Activated T-cell treated with anti-CD3 and anti-CD28 coated beads, Interleukin-2, amount 50 U/mL, for 4 hours (primary cell): ENCODE measurements around the gene PRKAG2. TPM values are rescaled to one million over a fixed set of nuclear protein-coding genes. Genes with fewer than 3 reads are reported as not detected.

ENCODE experiments used
- ATAC-seq, 2 donors: fragments of 200-7000 bp; cut with Tn5 transposase; one replicate each; pipeline ENCODE4 v1.10.0; 2021
- DNase-seq: peaks from one replicate; pipeline ENCODE4 v3.0.0-alpha.2; 2020
- H3K27me3 Mint-ChIP-seq: one replicate; pipeline ENCODE4 v1.8.0; 2021; ENCODE audit warnings: low read depth, mixed read lengths
- H3K36me3 Mint-ChIP-seq: one replicate; pipeline ENCODE4 v1.8.0; 2022; ENCODE audit warnings: mixed read lengths; ENCODE audit not compliant: insufficient read depth
- H3K4me1 Mint-ChIP-seq: one replicate; pipeline ENCODE4 v1.8.0; 2021; ENCODE audit warnings: low read depth, mixed read lengths
- H3K4me3 Mint-ChIP-seq: one replicate; pipeline ENCODE4 v1.8.0; 2021; ENCODE audit warnings: mild to moderate bottlenecking, moderate library complexity, mixed read lengths
- H3K9me3 Mint-ChIP-seq: one replicate; pipeline ENCODE4 v1.8.0; 2021; ENCODE audit warnings: mixed read lengths
- total RNA-seq, 3 donors: library from RNA; stranded (reverse); gene quantifications; one replicate each; pipeline ENCODE4 v1.2.1, GENCODE V29; 2021

Gene PRKAG2
- total RNA-seq, 3 donors from 2014 or later = 28.6 to 31.5 (median 29.3) TPM

- Mint-ChIP-seq H3K4me1 (peaks cover 16% of the 10 kb centered on the region), H3K9me3 (no peaks in the 10 kb centered on the region), H3K27me3 (no peaks in the 10 kb centered on the region), H3K4me3 (no peak overlapping the region), H3K36me3 (peaks cover 36% of the 10 kb centered on the region)
- DNase-seq (no peak), ATAC-seq (peak in 1 of 2 donors; percentile 34)
Measured at GRCh38 chr7:151559557-151560183, 317.2 kb downstream of the PRKAG2 start.

DNA sequence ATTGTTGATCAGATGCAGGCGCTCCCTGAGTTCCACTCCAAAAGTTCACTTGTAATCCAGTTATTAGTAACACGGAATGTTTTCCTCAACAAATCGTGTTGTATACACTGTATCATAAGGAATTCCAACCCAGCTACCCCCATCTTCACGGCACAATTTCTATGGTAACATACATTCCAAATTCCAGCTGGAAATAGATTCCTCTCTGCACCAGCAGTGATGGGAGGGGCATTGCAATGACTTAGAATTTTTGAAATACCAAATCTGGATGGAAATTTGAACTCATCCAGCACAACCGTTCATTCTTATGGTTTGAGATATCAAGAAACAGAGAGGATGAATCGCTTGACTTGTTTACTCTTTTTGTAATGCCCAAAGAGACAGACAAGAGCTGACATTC is 318.3 kb downstream of the PRKAG2 start:
- no peaks in the 10 kb centered on the region for H3K27me3 Mint-ChIP-seq
- no peak overlapping the region for H3K4me3 Mint-ChIP-seq
- peaks cover 16% of the 10 kb centered on the region for H3K4me1 Mint-ChIP-seq
- no peak for DNase-seq
- no peaks in the 10 kb centered on the region for H3K9me3 Mint-ChIP-seq
- no peak for ATAC-seq
- peaks cover 36% of the 10 kb centered on the region for H3K36me3 Mint-ChIP-seq

DNA sequence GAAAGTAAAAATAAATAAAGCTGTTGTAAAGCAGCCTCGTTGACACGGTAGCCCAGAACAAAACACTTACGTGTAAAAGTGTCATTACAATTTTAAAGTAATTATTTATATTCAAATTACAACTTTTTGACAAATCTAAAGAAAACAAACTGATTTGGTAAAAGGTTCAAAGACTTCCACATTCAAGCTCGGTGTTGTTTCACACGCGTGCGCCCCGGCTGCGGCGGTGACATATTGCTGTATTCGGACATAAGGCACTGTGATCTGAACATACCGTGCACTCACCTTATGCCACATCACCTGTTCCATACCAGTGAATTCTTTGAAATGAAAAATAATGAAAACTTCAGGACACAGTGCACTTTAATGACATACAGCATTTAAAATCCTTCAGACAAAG is 320.3 kb downstream of the PRKAG2 start:
- Mint-ChIP-seq H3K4me1 (peaks cover 16% of the 10 kb centered on the region), H3K36me3 (peaks cover 30% of the 10 kb centered on the region), H3K9me3 (no peaks in the 10 kb centered on the region), H3K4me3 (no peak overlapping the region), H3K27me3 (no peaks in the 10 kb centered on the region)
- DNase-seq (no peak), ATAC-seq (no peak)

DNA sequence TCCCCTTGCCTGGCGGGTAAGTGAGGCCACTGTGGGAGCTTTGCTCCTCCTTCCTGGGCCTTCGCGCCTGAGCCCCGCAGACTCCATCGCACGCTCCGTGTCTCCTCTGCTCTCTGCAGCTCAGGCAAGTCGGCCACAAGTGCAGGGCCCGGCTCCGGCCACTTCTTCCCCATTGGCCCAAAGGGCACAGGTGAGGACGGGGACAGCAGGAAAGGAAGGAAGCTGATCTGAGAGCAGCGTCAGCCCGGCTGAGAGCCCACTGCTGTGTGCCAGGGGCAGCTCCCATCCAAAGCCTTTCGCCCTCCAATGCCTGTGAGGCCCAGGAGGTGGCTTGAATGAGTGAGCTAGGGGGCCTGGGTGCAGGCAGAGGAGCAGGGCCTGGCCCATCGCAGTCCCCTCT is 323.6 kb downstream of the PRKAG2 start:
- no peak for ATAC-seq
- H3K27me3 Mint-ChIP-seq = no peaks in the 10 kb centered on the region
- peaks cover 5% of the 10 kb centered on the region for H3K4me1 Mint-ChIP-seq
- no peak for DNase-seq
- peaks cover 7% of the 10 kb centered on the region for H3K36me3 Mint-ChIP-seq
- H3K9me3 Mint-ChIP-seq = no peaks in the 10 kb centered on the region
- H3K4me3 Mint-ChIP-seq = no peak overlapping the region

DNA sequence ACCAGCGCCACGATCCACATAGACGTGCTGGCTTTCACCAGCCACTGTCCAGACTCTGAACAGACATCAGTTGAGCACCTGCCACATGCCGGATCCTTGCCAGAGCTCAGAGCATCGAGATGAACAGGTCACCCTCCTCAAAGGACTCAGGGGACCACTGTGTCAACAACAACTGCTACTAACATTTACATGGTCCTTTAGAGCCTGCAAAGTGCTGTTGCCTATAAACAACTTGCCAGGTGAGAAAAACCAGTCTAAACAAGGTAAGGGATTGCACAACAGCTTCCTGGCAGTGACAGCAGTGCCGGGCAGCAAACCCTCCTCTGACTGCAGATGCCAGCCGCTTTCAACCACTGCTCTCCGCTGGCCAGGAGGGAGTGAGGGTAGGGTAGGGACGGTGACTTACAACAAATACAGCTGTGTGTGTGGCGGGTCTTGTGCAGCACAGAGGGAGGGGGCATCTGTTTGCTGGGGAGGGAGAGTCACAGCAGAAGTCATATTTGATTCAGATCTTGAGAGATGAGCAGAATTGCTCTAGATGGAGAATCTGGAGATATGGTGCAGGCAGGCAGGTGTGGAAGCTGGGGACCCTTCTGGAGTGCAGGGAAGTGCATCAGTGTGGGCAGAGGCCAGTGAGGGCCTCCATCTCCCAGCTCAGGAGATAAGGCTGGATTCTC is 324.4 kb downstream of the PRKAG2 start:
- Mint-ChIP-seq H3K9me3 (no peaks in the 10 kb centered on the region), H3K36me3 (peaks cover 7% of the 10 kb centered on the region), H3K4me1 (peaks cover 5% of the 10 kb centered on the region), H3K4me3 (no peak overlapping the region), H3K27me3 (no peaks in the 10 kb centered on the region)
- ATAC-seq (no peak), DNase-seq (no peak)

GRCh38 chr7:151551820-151552219 is 325.1 kb downstream of the PRKAG2 start:
- H3K36me3 Mint-ChIP-seq = peaks cover 5% of the 10 kb centered on the region
- H3K4me1 Mint-ChIP-seq = peaks cover 5% of the 10 kb centered on the region
- no peaks in the 10 kb centered on the region for H3K9me3 Mint-ChIP-seq
- H3K27me3 Mint-ChIP-seq = no peaks in the 10 kb centered on the region
- ATAC-seq (no peak), DNase-seq (no peak)
- no peak overlapping the region for H3K4me3 Mint-ChIP-seq

GRCh38 chr7:151550656-151551286 is 326.1 kb downstream of the PRKAG2 start:
- H3K4me1 Mint-ChIP-seq = peaks cover 5% of the 10 kb centered on the region
- H3K4me3 Mint-ChIP-seq = no peak overlapping the region
- DNase-seq = no peak
- no peaks in the 10 kb centered on the region for H3K9me3 Mint-ChIP-seq
- H3K27me3 Mint-ChIP-seq = peaks cover 9% of the 10 kb centered on the region
- H3K36me3 Mint-ChIP-seq = no peaks in the 10 kb centered on the region
- ATAC-seq = no peak

DNA sequence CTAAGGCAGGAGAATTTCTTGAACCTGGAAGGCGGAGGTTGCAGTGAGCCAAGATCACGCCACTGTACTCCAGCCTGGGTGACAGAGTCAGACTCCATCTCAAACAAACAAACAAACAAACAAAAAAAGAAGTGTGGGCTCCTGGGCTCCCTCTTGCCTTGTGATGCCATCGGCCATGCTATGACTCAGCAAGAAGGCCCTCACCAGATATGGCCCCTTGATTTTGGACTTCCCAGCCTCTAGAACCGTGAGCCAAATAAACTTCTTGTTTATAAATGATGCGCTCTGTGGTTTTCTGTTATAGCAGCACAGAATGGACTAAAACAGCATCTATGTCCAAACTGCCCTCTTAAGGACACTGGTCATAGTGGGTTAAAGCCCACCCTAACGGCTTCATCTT is 327.3 kb downstream of the PRKAG2 start:
- ATAC-seq = no peak
- Mint-ChIP-seq H3K9me3 (no peaks in the 10 kb centered on the region), H3K27me3 (peaks cover 15% of the 10 kb centered on the region), H3K4me1 (peaks cover 5% of the 10 kb centered on the region), H3K36me3 (no peaks in the 10 kb centered on the region), H3K4me3 (no peak overlapping the region)
- DNase-seq = no peak

DNA sequence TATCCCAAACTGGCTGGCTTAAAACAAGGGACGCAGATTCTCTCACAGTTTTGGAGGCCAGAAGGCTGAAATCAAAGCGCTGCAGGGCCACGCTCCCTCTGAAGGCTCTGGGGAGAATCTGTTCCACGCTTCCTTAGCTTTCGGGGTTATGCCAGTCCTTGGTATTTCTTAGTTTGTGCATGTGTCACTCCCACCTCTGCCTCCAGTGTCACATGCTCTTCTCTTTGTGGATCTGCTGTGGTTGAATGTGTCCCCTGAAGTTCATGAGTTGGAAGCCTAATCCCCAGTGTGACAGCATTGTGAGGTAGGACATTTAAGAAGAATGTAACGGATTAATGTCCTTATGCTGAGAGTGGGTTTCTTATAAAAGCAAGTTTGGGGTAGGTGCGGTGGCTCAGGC is 327.8 kb downstream of the PRKAG2 start:
- DNase-seq = no peak
- H3K9me3 Mint-ChIP-seq = no peaks in the 10 kb centered on the region
- H3K36me3 Mint-ChIP-seq = no peaks in the 10 kb centered on the region
- peaks cover 5% of the 10 kb centered on the region for H3K4me1 Mint-ChIP-seq
- H3K4me3 Mint-ChIP-seq = no peak overlapping the region
- H3K27me3 Mint-ChIP-seq = peaks cover 15% of the 10 kb centered on the region
- ATAC-seq = no peak

- Mint-ChIP-seq H3K27me3 (peaks cover 29% of the 10 kb centered on the region), H3K4me1 (no peaks in the 10 kb centered on the region), H3K9me3 (no peaks in the 10 kb centered on the region), H3K36me3 (no peaks in the 10 kb centered on the region), H3K4me3 (no peak overlapping the region)
- DNase-seq = no peak
- no peak for ATAC-seq
Measured at GRCh38 chr7:151544183-151544582, 332.7 kb downstream of the PRKAG2 start.

DNA sequence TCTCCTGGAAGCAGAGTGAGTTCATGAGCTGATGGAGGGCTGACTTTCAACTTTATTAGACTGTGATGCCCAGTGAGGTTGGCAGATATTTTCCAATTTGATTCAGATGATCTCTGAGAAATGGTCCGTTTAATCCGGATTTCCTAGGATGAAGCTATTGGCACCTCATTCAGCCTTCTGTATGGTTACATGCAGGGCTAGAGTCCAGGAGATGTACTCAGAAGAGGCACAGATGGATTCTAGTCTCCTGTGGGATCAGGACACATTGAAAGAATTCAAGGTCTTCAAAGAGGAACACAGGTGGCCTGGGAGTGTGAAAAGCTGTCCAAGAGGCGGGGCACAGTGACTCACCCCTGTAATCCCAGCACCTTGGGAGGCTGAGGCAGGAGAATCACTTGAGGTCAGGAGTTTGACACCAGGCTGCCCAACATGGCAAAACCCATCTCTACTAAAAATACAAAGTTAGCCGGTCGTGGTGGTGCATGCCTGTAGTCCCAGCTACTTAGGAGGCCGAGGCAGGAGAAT is 334.2 kb downstream of the PRKAG2 start:
- no peaks in the 10 kb centered on the region for H3K9me3 Mint-ChIP-seq
- H3K36me3 Mint-ChIP-seq = no peaks in the 10 kb centered on the region
- no peak for ATAC-seq
- DNase-seq = no peak
- H3K27me3 Mint-ChIP-seq = peaks cover 29% of the 10 kb centered on the region
- no peak overlapping the region for H3K4me3 Mint-ChIP-seq
- H3K4me1 Mint-ChIP-seq = peaks cover 7% of the 10 kb centered on the region

DNA sequence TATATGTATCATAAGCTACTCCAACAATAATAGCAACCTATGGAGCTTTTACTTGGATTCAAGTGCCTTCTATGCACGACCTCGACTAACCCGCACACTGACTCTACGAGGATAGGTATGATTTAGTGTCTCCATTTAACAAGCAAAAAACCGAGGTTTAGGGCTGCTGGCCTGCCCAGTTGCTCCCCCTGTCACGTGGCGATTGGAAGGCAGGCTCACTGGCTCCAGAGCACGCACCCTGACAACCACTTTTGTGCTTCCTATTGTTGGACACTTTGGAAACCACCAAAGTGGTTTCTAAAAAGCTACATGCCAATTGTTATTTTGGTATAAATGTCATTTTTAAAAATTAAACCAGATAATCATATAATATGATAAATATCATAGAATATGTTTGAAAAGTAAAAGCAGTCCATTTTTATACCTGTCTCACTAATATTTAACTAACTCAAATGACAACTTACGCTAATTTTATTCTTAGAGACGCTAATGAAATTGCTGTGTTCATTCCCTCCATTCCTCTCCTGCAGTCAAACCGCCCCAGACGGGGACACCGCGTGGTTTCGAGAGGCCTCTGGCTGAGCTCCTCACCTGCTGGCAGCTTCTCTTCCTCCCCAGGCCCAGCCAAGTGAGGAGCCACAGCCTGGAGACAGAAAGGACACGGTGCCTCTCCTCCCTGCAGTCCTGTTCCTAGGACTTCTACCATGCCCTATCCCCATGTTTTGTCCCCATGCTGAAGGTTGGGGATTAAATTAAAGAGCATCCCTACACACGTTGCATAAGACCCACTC is 335.0 kb downstream of the PRKAG2 start:
- Mint-ChIP-seq H3K36me3 (no peaks in the 10 kb centered on the region), H3K27me3 (peaks cover 30% of the 10 kb centered on the region), H3K9me3 (no peaks in the 10 kb centered on the region), H3K4me1 (peaks cover 13% of the 10 kb centered on the region), H3K4me3 (no peak overlapping the region)
- DNase-seq = no peak
- no peak for ATAC-seq

GRCh38 chr7:151540146-151540545 is 336.8 kb downstream of the PRKAG2 start:
- DNase-seq (no peak), ATAC-seq (no peak)
- H3K4me3 Mint-ChIP-seq = no peak overlapping the region
- peaks cover 13% of the 10 kb centered on the region for H3K4me1 Mint-ChIP-seq
- no peaks in the 10 kb centered on the region for H3K9me3 Mint-ChIP-seq
- H3K27me3 Mint-ChIP-seq = peaks cover 23% of the 10 kb centered on the region
- H3K36me3 Mint-ChIP-seq = no peaks in the 10 kb centered on the region

GRCh38 chr7:151539088-151539671 is 337.7 kb downstream of the PRKAG2 start:
- ATAC-seq = peak in 1 of 2 donors; percentile 34
- H3K4me1 Mint-ChIP-seq = peaks cover 13% of the 10 kb centered on the region
- peaks cover 22% of the 10 kb centered on the region for H3K27me3 Mint-ChIP-seq
- no peak overlapping the region for H3K4me3 Mint-ChIP-seq
- no peaks in the 10 kb centered on the region for H3K9me3 Mint-ChIP-seq
- DNase-seq = no peak
- no peaks in the 10 kb centered on the region for H3K36me3 Mint-ChIP-seq
